HCT116 (cell line): ENCODE measurements around the gene VPS35L. TPM values are rescaled to one million over a fixed set of nuclear protein-coding genes. Genes with fewer than 3 reads are reported as not detected.
A peak's percentile ranks its signal among the peaks of the same experiment; 100 is the strongest.

Experiments
- ATAC-seq: fragments of 200-7000 bp; cut with Tn5 transposase; 2 replicates; pipeline ENCODE4 v1.9.1; 2020; ENCODE audit warnings: mild to moderate bottlenecking, moderate library complexity
- BruUV-seq: library from RNA; stranded (reverse); fragments of 400-500 nt; replicated peaks from 2 replicates; lab custom pipeline; 2021; lab: Mats Ljungman, UMichigan
- CTCF ChIA-PET: fragments of 300-600 bp; sonication (Branson Sonifier 250); formaldehyde crosslinking; loops from one replicate; lab custom pipeline; 2021; ENCODE audit warnings: antibody characterized with exemption; lab: Charles Lee
- POLR2A ChIA-PET: fragments of 300-600, 350-600 bp; sonication (Branson Sonifier 250); formaldehyde crosslinking; loops from one replicate; lab custom pipeline; 2021; ENCODE audit warnings: antibody characterized with exemption; lab: Charles Lee
- RAD21 ChIA-PET, 2 experiments: fragments of 300-600 bp; sonication (Branson Sonifier 250); formaldehyde crosslinking; loops; one replicate each; lab custom pipeline; 2023; ENCODE audit warnings: low total read pairs in 2 of 2; ENCODE audit not compliant: uncharacterized antibody in 2 of 2, unreplicated experiment in 2 of 2, low non-redundant PET in 1 of 2; lab: Charles Lee
- DNase-seq: peaks from one replicate; pipeline ENCODE4 v3.0.0-alpha.2; 2010; ENCODE audit warnings: low read depth, low spot score
- H2AFZ ChIP-seq: fragments of 200-600 bp; shearing (Covaris generic), sonication (generic); 2 replicates; pipeline ENCODE4 v1.6.1; 2017; ENCODE audit warnings: low read depth, mixed run types, mixed read lengths, antibody characterized with exemption, low read length; ENCODE audit not compliant: poor library complexity, severe bottlenecking
- H3K27ac ChIP-seq: 2 replicates; pipeline ENCODE4 v1.5.1; 2012; ENCODE audit warnings: low read depth, low read length
- H3K27me3 ChIP-seq: fragments of 200-600 bp; sonication (generic); 2 replicates; pipeline ENCODE4 v1.6.1; 2016; ENCODE audit warnings: mixed run types, low read length, mixed read lengths; ENCODE audit not compliant: insufficient read depth
- H3K36me3 ChIP-seq, 2 experiments: fragments of 200-500 bp in 1 of 2; fragments of 200-600 bp in 1 of 2; sonication (Bioruptor generic) in 1 of 2; sonication (generic) in 1 of 2; 2 replicates each; pipeline versions ENCODE4 v1.5.1 to v1.6.1; 2014 to 2016; ENCODE audit warnings: low read length in 2 of 2, inconsistent platforms in 1 of 2, mixed read lengths in 1 of 2, mixed run types in 1 of 2; ENCODE audit not compliant: insufficient read depth in 2 of 2, control insufficient read depth in 1 of 2
- H3K4me1 ChIP-seq, 2 experiments: fragments of 200-600 bp in 1 of 2; sonication (generic) in 1 of 2; 2 replicates each; pipeline versions ENCODE4 v1.5.1 to v1.6.1; 2012 to 2017; ENCODE audit warnings: low read length in 2 of 2, inconsistent platforms in 1 of 2, mild to moderate bottlenecking in 1 of 2, mixed read lengths in 1 of 2, mixed run types in 1 of 2, moderate library complexity in 1 of 2; ENCODE audit not compliant: insufficient read depth in 2 of 2, control insufficient read depth in 1 of 2
- H3K4me2 ChIP-seq: fragments of 200-600 bp; sonication (generic); 2 replicates; pipeline ENCODE4 v1.6.1; 2017; ENCODE audit warnings: mixed run types, low read length, mixed read lengths
- H3K4me3 ChIP-seq, 2 experiments: fragments of 200-600 bp in 1 of 2; sonication (generic) in 1 of 2; replicated peaks in 1 of 2; 2 replicates each; pipeline ENCODE4 v1.5.1; 2011 to 2016; ENCODE audit warnings: low read length in 2 of 2, control low read depth in 1 of 2, low read depth in 1 of 2, mild to moderate bottlenecking in 1 of 2, mixed read lengths in 1 of 2, mixed run types in 1 of 2
- H3K79me2 ChIP-seq: fragments of 200-600 bp; sonication (generic); 2 replicates; pipeline ENCODE4 v1.6.1; 2017; ENCODE audit warnings: mild to moderate bottlenecking, mixed run types, low read length, moderate library complexity, mixed read lengths; ENCODE audit not compliant: insufficient read depth
- H3K9ac ChIP-seq: fragments of 200-600 bp; sonication (generic); 2 replicates; pipeline ENCODE4 v1.6.1; 2016; ENCODE audit warnings: low read length, mixed read lengths
- H3K9me2 ChIP-seq: fragments of 200-600 bp; sonication (generic), shearing (Covaris generic); 2 replicates; pipeline ENCODE4 v1.6.1; 2017; ENCODE audit warnings: mixed run types, mild to moderate bottlenecking, moderate library complexity; ENCODE audit not compliant: insufficient read depth
- H3K9me3 ChIP-seq, 2 experiments: fragments of 200-500 bp in 1 of 2; fragments of 200-600 bp in 1 of 2; sonication (Bioruptor generic) in 1 of 2; sonication (generic) in 1 of 2; 2 replicates each; pipeline ENCODE4 v1.6.1; 2014 to 2017; ENCODE audit warnings: low read length in 2 of 2, mixed read lengths in 2 of 2, inconsistent platforms in 1 of 2, low read depth in 1 of 2, mild to moderate bottlenecking in 1 of 2, mixed run types in 1 of 2, moderate library complexity in 1 of 2; ENCODE audit not compliant: control insufficient read depth in 1 of 2, insufficient read depth in 1 of 2
- H4K20me1 ChIP-seq: fragments of 200-600 bp; sonication (generic), shearing (Covaris generic); 2 replicates; pipeline ENCODE4 v1.6.1; 2017; ENCODE audit warnings: mixed run types, mild to moderate bottlenecking, moderate library complexity; ENCODE audit not compliant: insufficient read depth
- CBX3 ChIP-seq: IDR thresholded peaks from 2 replicates; pipeline ENCODE4 v1.6.1; 2012; ENCODE audit warnings: low read depth
- CEBPB ChIP-seq: IDR thresholded peaks from 2 replicates; pipeline ENCODE4 v1.6.1; 2012; ENCODE audit warnings: low read depth
- EGR1 ChIP-seq: IDR thresholded peaks from 2 replicates; pipeline ENCODE4 v1.6.1; 2012; ENCODE audit warnings: low read depth
- EZH2 ChIP-seq: fragments of 200-600 bp; sonication (generic); IDR thresholded peaks from 2 replicates; pipeline ENCODE4 v1.6.1; 2017; ENCODE audit warnings: antibody characterized with exemption, mixed run types
- FOSL1 ChIP-seq: IDR thresholded peaks from 2 replicates; pipeline ENCODE4 v1.6.1; 2012; ENCODE audit warnings: low read depth
- POLR2A ChIP-seq: IDR thresholded peaks from 2 replicates; pipeline ENCODE4 v1.7.0; 2011; ENCODE audit warnings: borderline replicate concordance; ENCODE audit not compliant: insufficient read depth, insufficient read length; ENCODE audit errors: extremely low read depth
- POLR2AphosphoS5 ChIP-seq: IDR thresholded peaks from 2 replicates; pipeline ENCODE4 v1.6.1; 2011; ENCODE audit warnings: mild to moderate bottlenecking, low read depth, low read length, moderate library complexity
- RAD21 ChIP-seq: IDR thresholded peaks from 2 replicates; pipeline ENCODE4 v1.6.1; 2012; ENCODE audit warnings: low read depth, mild to moderate bottlenecking
- SIN3A ChIP-seq: IDR thresholded peaks from 2 replicates; pipeline ENCODE4 v1.6.1; 2012; ENCODE audit warnings: low read depth
- ZFX ChIP-seq: fragments of 450-650 bp; IDR thresholded peaks from 2 replicates; pipeline ENCODE4 v1.6.1; 2017
- intact Hi-C: fragments of 100-400 bp; cut with micrococcal nuclease; formaldehyde crosslinking; loops from 2 replicates; pipeline ENCODE4 v1.10.0; 2022
- total RNA-seq: library from RNA; stranded (reverse); gene quantifications from one replicate; pipeline ENCODE4 v1.2.1, GENCODE V29; 2021; ENCODE audit not compliant: unreplicated experiment
- TF ChIP-seq, protein P1 (sequence below): IDR thresholded peaks from 2 replicates; pipeline ENCODE4 v1.6.1; 2012
- TF ChIP-seq, protein P2 (sequence below): IDR thresholded peaks from 2 replicates; pipeline ENCODE4 v1.6.1; 2011; ENCODE audit warnings: mild to moderate bottlenecking, low read length, moderate library complexity; ENCODE audit not compliant: insufficient replicate concordance; ENCODE audit errors: extremely low read depth
- TF ChIP-seq, protein P3 (sequence below), 3 experiments: fragments of 200-600 bp in 1 of 3; sonication (generic) in 1 of 3; IDR thresholded peaks in 2 of 3; conservative IDR thresholded peaks in 1 of 3; 2 replicates each; pipeline ENCODE4 v1.5.1; 2012 to 2017; ENCODE audit warnings: low read depth in 2 of 3, low read length in 2 of 3, antibody characterized with exemption in 1 of 3, borderline replicate concordance in 1 of 3, control low read depth in 1 of 3, mild to moderate bottlenecking in 1 of 3, mixed read lengths in 1 of 3, mixed run types in 1 of 3, moderate library complexity in 1 of 3; ENCODE audit not compliant: insufficient read depth in 1 of 3
- TF ChIP-seq, protein P4 (sequence below): IDR thresholded peaks from 2 replicates; pipeline ENCODE4 v1.6.1; 2012; ENCODE audit warnings: low read depth

VPS35L gene
- total RNA-seq, 1 experiment from 2014 or later: 21.4 TPM

DNA sequence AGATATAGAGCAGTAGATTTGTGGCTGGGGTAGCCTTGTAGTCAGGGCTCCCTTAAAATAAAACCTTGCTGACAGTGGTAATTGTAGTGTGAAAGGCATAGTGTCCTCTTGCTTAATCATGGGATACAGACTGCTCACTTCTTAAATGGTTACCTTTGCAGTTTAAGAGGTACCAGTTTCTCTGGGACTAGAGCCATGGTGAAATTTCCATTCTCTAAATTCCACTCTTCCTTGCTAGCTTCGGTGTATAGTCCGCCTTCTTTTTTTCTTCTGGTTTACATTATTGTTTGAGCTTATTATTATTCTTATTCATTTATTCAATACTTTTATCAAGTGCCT, 30.1 kb upstream of the VPS35L start:
- Histone ChIP-seq H3K9me3 (no peaks in the 10 kb centered on the region), H3K27me3 (no peaks in the 10 kb centered on the region), H3K36me3 (peaks cover 6 to 14% of the 10 kb centered on the region in 2 experiments), H2AFZ (no peak overlapping the region), H4K20me1 (no peaks in the 10 kb centered on the region), H3K9ac (no peak overlapping the region), H3K4me1 (peaks cover 12 to 35% of the 10 kb centered on the region in 2 experiments), H3K27ac (no peak overlapping the region), H3K9me2 (no peaks in the 10 kb centered on the region), H3K4me3 (peak overlapping the region in 1 of 2 experiments; percentile 94; a peak in 1 of 4 replicates), H3K4me2 (peak overlapping the region; percentile 85), H3K79me2 (peaks cover 49% of the 10 kb centered on the region)
- intact Hi-C loops: no loop called here
- ChIA-PET CTCF (no interaction called here), POLR2A (interaction anchor here (1.1 kb wide), 1 partner anchor 31 kb away, joined by 5 read pairs; the partner anchor contains the start of gene VPS35L), RAD21 (no interaction called here)
- ATAC-seq: no peak
- BruUV-seq: no TSS peak
- DNase-seq: no peak
- TF ChIP-seq, protein P1, sequence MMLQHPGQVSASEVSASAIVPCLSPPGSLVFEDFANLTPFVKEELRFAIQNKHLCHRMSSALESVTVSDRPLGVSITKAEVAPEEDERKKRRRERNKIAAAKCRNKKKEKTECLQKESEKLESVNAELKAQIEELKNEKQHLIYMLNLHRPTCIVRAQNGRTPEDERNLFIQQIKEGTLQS: no peak
- no peak for TF ChIP-seq FOSL1
- no peak for TF ChIP-seq CBX3
- no peak for TF ChIP-seq EZH2
- no peak for TF ChIP-seq EGR1
- TF ChIP-seq, protein P2, sequence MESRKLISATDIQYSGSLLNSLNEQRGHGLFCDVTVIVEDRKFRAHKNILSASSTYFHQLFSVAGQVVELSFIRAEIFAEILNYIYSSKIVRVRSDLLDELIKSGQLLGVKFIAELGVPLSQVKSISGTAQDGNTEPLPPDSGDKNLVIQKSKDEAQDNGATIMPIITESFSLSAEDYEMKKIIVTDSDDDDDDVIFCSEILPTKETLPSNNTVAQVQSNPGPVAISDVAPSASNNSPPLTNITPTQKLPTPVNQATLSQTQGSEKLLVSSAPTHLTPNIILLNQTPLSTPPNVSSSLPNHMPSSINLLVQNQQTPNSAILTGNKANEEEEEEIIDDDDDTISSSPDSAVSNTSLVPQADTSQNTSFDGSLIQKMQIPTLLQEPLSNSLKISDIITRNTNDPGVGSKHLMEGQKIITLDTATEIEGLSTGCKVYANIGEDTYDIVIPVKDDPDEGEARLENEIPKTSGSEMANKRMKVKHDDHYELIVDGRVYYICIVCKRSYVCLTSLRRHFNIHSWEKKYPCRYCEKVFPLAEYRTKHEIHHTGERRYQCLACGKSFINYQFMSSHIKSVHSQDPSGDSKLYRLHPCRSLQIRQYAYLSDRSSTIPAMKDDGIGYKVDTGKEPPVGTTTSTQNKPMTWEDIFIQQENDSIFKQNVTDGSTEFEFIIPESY: no peak
- TF ChIP-seq POLR2AphosphoS5: no peak
- no peak for TF ChIP-seq ZFX

- no peak for DNase-seq
- H2AFZ ChIP-seq: no peak overlapping the region
- peaks cover 6 to 14% of the 10 kb centered on the region in 2 experiments for H3K36me3 ChIP-seq
- H3K9me3 ChIP-seq: no peaks in the 10 kb centered on the region
- ChIA-PET RAD21 (no interaction called here), POLR2A (no interaction called here), CTCF (no interaction called here)
- no peaks in the 10 kb centered on the region for H4K20me1 ChIP-seq
- H3K79me2 ChIP-seq: peaks cover 37% of the 10 kb centered on the region
- H3K4me2 ChIP-seq: no peak overlapping the region
- H3K9ac ChIP-seq: no peak overlapping the region
- peaks cover 6 to 25% of the 10 kb centered on the region in 2 experiments; a peak in 3 of 4 replicates for H3K4me1 ChIP-seq
- no peaks in the 10 kb centered on the region for H3K27me3 ChIP-seq
- no TSS peak for BruUV-seq
- intact Hi-C loops: no loop called here
- ATAC-seq: no peak
- no peak overlapping the region for H3K27ac ChIP-seq
- no peaks in the 10 kb centered on the region for H3K9me2 ChIP-seq
- H3K4me3 ChIP-seq: no peak overlapping the region
- TF ChIP-seq CBX3: no peak
- no peak for TF ChIP-seq RAD21
- TF ChIP-seq, protein P3, sequence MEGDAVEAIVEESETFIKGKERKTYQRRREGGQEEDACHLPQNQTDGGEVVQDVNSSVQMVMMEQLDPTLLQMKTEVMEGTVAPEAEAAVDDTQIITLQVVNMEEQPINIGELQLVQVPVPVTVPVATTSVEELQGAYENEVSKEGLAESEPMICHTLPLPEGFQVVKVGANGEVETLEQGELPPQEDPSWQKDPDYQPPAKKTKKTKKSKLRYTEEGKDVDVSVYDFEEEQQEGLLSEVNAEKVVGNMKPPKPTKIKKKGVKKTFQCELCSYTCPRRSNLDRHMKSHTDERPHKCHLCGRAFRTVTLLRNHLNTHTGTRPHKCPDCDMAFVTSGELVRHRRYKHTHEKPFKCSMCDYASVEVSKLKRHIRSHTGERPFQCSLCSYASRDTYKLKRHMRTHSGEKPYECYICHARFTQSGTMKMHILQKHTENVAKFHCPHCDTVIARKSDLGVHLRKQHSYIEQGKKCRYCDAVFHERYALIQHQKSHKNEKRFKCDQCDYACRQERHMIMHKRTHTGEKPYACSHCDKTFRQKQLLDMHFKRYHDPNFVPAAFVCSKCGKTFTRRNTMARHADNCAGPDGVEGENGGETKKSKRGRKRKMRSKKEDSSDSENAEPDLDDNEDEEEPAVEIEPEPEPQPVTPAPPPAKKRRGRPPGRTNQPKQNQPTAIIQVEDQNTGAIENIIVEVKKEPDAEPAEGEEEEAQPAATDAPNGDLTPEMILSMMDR (IDR thresholded peaks at IDR 0.05 in 2 of 3, conservative IDR thresholded peaks at IDR 0.05 in 1 of 3; ENCODE audit: borderline replicate concordance in 1 of 3, insufficient read depth in 1 of 3, low read depth in 2 of 3, low read length in 2 of 3): no peak
- TF ChIP-seq, protein P4, sequence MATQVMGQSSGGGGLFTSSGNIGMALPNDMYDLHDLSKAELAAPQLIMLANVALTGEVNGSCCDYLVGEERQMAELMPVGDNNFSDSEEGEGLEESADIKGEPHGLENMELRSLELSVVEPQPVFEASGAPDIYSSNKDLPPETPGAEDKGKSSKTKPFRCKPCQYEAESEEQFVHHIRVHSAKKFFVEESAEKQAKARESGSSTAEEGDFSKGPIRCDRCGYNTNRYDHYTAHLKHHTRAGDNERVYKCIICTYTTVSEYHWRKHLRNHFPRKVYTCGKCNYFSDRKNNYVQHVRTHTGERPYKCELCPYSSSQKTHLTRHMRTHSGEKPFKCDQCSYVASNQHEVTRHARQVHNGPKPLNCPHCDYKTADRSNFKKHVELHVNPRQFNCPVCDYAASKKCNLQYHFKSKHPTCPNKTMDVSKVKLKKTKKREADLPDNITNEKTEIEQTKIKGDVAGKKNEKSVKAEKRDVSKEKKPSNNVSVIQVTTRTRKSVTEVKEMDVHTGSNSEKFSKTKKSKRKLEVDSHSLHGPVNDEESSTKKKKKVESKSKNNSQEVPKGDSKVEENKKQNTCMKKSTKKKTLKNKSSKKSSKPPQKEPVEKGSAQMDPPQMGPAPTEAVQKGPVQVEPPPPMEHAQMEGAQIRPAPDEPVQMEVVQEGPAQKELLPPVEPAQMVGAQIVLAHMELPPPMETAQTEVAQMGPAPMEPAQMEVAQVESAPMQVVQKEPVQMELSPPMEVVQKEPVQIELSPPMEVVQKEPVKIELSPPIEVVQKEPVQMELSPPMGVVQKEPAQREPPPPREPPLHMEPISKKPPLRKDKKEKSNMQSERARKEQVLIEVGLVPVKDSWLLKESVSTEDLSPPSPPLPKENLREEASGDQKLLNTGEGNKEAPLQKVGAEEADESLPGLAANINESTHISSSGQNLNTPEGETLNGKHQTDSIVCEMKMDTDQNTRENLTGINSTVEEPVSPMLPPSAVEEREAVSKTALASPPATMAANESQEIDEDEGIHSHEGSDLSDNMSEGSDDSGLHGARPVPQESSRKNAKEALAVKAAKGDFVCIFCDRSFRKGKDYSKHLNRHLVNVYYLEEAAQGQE: no peak
- no peak for TF ChIP-seq SIN3A
- no peak for TF ChIP-seq POLR2A
- no peak for TF ChIP-seq CEBPB
These were observed 28.3 kb upstream of the VPS35L start for GRCh38 chr16:19527161-19527560.
